ENCODE data around the gene TIMP4.

GRCh38 chr3:12188328-12188648, 29.6 kb upstream of the TIMP4 start:
- TF ChIP-seq CTCF (IDR thresholded peaks at IDR 0.05; ENCODE audit: borderline replicate concordance, extremely low read depth, low read length, poor library complexity, severe bottlenecking): no peak
- TF ChIP-seq EZH2 (IDR thresholded peaks at IDR 0.05; ENCODE audit: borderline replicate concordance, low read depth, low read length, severe bottlenecking): no peak

Measured in DND-41 (cell line).